Activated gamma-delta T cell treated with Interleukin-2 at 50 U/mL for 16 hours (primary cell): ENCODE measurements around the gene EEF1AKMT1.
"Not testable (repeated sequence)": the region's sequence is repeated elsewhere in the genome, so short reads cannot be mapped to it uniquely, and the experiment has no call there.

ENCODE experiments used
- DNase-seq: peaks from one replicate; pipeline ENCODE4 v3.0.0-alpha.2; 2020

EEF1AKMT1 gene

GRCh38 chr13:20775961-20776360 is 2.2 kb upstream of the EEF1AKMT1 start:
- no peak for DNase-seq

GRCh38 chr13:20774746-20775145 is 985 bp upstream of the EEF1AKMT1 start:
- DNase-seq: no peak

- DNase-seq: no peak
Observed at GRCh38 chr13:20772401-20773131, 1.2 kb downstream of the EEF1AKMT1 start.

- no peak for DNase-seq
Observed at GRCh38 chr13:20769834-20770233, 3.9 kb downstream of the EEF1AKMT1 start.

GRCh38 chr13:20769091-20769490 is 4.7 kb downstream of the EEF1AKMT1 start:
- no peak for DNase-seq

GRCh38 chr13:20767309-20767943 is 6.3 kb downstream of the EEF1AKMT1 start:
- no peak for DNase-seq

- no peak for DNase-seq
Observed at GRCh38 chr13:20760872-20761271, 12.9 kb downstream of the EEF1AKMT1 start.

- DNase-seq: no peak
Observed at GRCh38 chr13:20754009-20754408, 19.8 kb downstream of the EEF1AKMT1 start.

GRCh38 chr13:20749377-20749776 is 24.4 kb downstream of the EEF1AKMT1 start:
- no peak for DNase-seq

- DNase-seq: not testable (repeated sequence)
Observed at GRCh38 chr13:20743830-20744404, 29.8 kb downstream of the EEF1AKMT1 start.

GRCh38 chr13:20740021-20740420 is 33.7 kb downstream of the EEF1AKMT1 start:
- no peak for DNase-seq

- no peak for DNase-seq
Observed at GRCh38 chr13:20738616-20739015, 35.1 kb downstream of the EEF1AKMT1 start.

- DNase-seq: no peak
Observed at GRCh38 chr13:20729633-20730585, 43.9 kb downstream of the EEF1AKMT1 start.

GRCh38 chr13:20728579-20729311 is 45.0 kb downstream of the EEF1AKMT1 start:
- DNase-seq: no peak

GRCh38 chr13:20727856-20728255 is 45.9 kb downstream of the EEF1AKMT1 start:
- no peak for DNase-seq

GRCh38 chr13:20721454-20722357 is 52.1 kb downstream of the EEF1AKMT1 start:
- no peak for DNase-seq

GRCh38 chr13:20721058-20721453 is 52.7 kb downstream of the EEF1AKMT1 start:
- DNase-seq: no peak

- DNase-seq: no peak
Observed at GRCh38 chr13:20720499-20720898, 53.3 kb downstream of the EEF1AKMT1 start.

GRCh38 chr13:20719783-20720182 is 54.0 kb downstream of the EEF1AKMT1 start:
- no peak for DNase-seq

- no peak for DNase-seq
Observed at GRCh38 chr13:20718958-20719566, 54.7 kb downstream of the EEF1AKMT1 start.
